WTC11 (cell line): ENCODE results near the gene DNM3. TPM values are rescaled to one million over a fixed set of nuclear protein-coding genes. Genes with fewer than 3 reads are reported as not detected.

Experiments
- ATAC-seq: fragments of 200-7000 bp; cut with Tn5 transposase; 2 replicates; pipeline ENCODE4 v1.10.0; 2021; ENCODE audit warnings: mild to moderate bottlenecking, moderate library complexity
- CTCF ChIA-PET: fragments of 300-600 bp; sonication (Branson Sonifier 250); formaldehyde crosslinking; loops from one replicate; lab custom pipeline; 2021; ENCODE audit warnings: antibody characterized with exemption; lab: Charles Lee
- POLR2A ChIA-PET: fragments of 350-600 bp; sonication (Branson Sonifier 250); formaldehyde crosslinking; loops from one replicate; lab custom pipeline; 2021; ENCODE audit warnings: antibody characterized with exemption; lab: Charles Lee
- DNase-seq: peaks from one replicate; pipeline ENCODE4 v3.0.0; 2021; ENCODE audit warnings: low spot score
- H3K27ac Mint-ChIP-seq: 2 replicates; pipeline ENCODE4 v1.8.0; 2021; ENCODE audit warnings: mixed read lengths
- H3K27me3 Mint-ChIP-seq: 2 replicates; pipeline ENCODE4 v1.8.0; 2021; ENCODE audit warnings: low read depth, mild to moderate bottlenecking, moderate library complexity, mixed read lengths
- H3K36me3 Mint-ChIP-seq: 2 replicates; pipeline ENCODE4 v1.8.0; 2021; ENCODE audit warnings: mixed read lengths
- H3K4me1 Mint-ChIP-seq: 2 replicates; pipeline ENCODE4 v1.8.0; 2022; ENCODE audit warnings: mixed read lengths
- H3K4me3 Mint-ChIP-seq: 2 replicates; pipeline ENCODE4 v1.8.0; 2021; ENCODE audit warnings: mild to moderate bottlenecking, moderate library complexity, mixed read lengths
- H3K9me3 Mint-ChIP-seq: 2 replicates; pipeline ENCODE4 v1.8.0; 2021; ENCODE audit warnings: mixed read lengths
- CBFB ChIP-seq: sonication (generic); formaldehyde crosslinking; IDR thresholded peaks from 2 replicates; pipeline ENCODE4 v1.8.1; 2022; ENCODE audit warnings: mild to moderate bottlenecking, low read depth, missing genetic modification reagents
- CREB1 ChIP-seq: sonication (generic); formaldehyde crosslinking; IDR thresholded peaks from 2 replicates; pipeline ENCODE4 v1.8.0; 2023; ENCODE audit warnings: mild to moderate bottlenecking, missing genetic modification reagents
- CREM ChIP-seq: sonication (generic); formaldehyde crosslinking; IDR thresholded peaks from 2 replicates; pipeline ENCODE4 v1.8.1; 2022; ENCODE audit warnings: mild to moderate bottlenecking, missing genetic modification reagents, moderate library complexity
- ERG ChIP-seq: fragments of 250-450 bp; sonication (Bioruptor Pico); IDR thresholded peaks from 2 replicates; pipeline ENCODE4 v1.8.0; 2021; ENCODE audit warnings: mild to moderate bottlenecking
- ETV6 ChIP-seq: sonication (generic); formaldehyde crosslinking; IDR thresholded peaks from 2 replicates; pipeline ENCODE4 v1.8.1; 2022; ENCODE audit warnings: mild to moderate bottlenecking, missing genetic modification reagents
- FOXJ3 ChIP-seq: sonication (generic); formaldehyde crosslinking; IDR thresholded peaks from 2 replicates; pipeline ENCODE4 v1.9.0; 2021; ENCODE audit warnings: missing genetic modification reagents, mild to moderate bottlenecking, borderline replicate concordance
- HMGA2 ChIP-seq: fragments of 250-450 bp; sonication (Bioruptor Pico); IDR thresholded peaks from 2 replicates; pipeline ENCODE4 v1.4.0; 2021; ENCODE audit warnings: mild to moderate bottlenecking, moderate library complexity
- HMGXB4 ChIP-seq: sonication (generic); formaldehyde crosslinking; IDR thresholded peaks from 2 replicates; pipeline ENCODE4 v1.8.1; 2023; ENCODE audit warnings: mild to moderate bottlenecking, moderate library complexity, missing genetic modification reagents
- IRF2 ChIP-seq: sonication (generic); formaldehyde crosslinking; IDR thresholded peaks from 2 replicates; pipeline ENCODE4 v1.8.0; 2022; ENCODE audit warnings: low read depth, missing genetic modification reagents, borderline replicate concordance
- JUN ChIP-seq: sonication (generic); formaldehyde crosslinking; IDR thresholded peaks from 2 replicates; pipeline ENCODE4 v1.8.0; 2023; ENCODE audit warnings: mild to moderate bottlenecking, missing genetic modification reagents
- RELA ChIP-seq: sonication (generic); formaldehyde crosslinking; IDR thresholded peaks from 2 replicates; pipeline ENCODE4 v1.8.1; 2022; ENCODE audit warnings: missing genetic modification reagents, mild to moderate bottlenecking, borderline replicate concordance
- TCF7 ChIP-seq: sonication (generic); formaldehyde crosslinking; IDR thresholded peaks from 2 replicates; pipeline ENCODE4 v1.8.0; 2022; ENCODE audit warnings: mild to moderate bottlenecking, low read depth, missing genetic modification reagents, moderate library complexity
- ZNF138 ChIP-seq: sonication (generic); formaldehyde crosslinking; conservative IDR thresholded peaks from 2 replicates; pipeline ENCODE4 v1.8.1; 2022; ENCODE audit warnings: mild to moderate bottlenecking, moderate library complexity, missing genetic modification reagents
- ZNF396 ChIP-seq: fragments of 250-450 bp; sonication (Bioruptor Pico); IDR thresholded peaks from 2 replicates; pipeline ENCODE4 v1.8.0; 2021; ENCODE audit warnings: mild to moderate bottlenecking, moderate library complexity, borderline replicate concordance
- ZNF423 ChIP-seq: fragments of 250-450 bp; sonication (Bioruptor Pico); IDR thresholded peaks from 2 replicates; pipeline ENCODE4 v2.1.2; 2022; ENCODE audit warnings: mild to moderate bottlenecking, moderate library complexity
- ZSCAN18 ChIP-seq: fragments of 250-450 bp; sonication (Bioruptor Pico); IDR thresholded peaks from 2 replicates; pipeline ENCODE4 v2.1.2; 2022; ENCODE audit warnings: mild to moderate bottlenecking, moderate library complexity
- total RNA-seq: library from RNA; stranded (reverse); gene quantifications from 3 replicates; pipeline ENCODE4 v1.2.3, GENCODE V29; 2021
- TF ChIP-seq, protein P1 (sequence below): sonication (generic); formaldehyde crosslinking; IDR thresholded peaks from 2 replicates; pipeline ENCODE4 v1.8.1; 2022; ENCODE audit warnings: missing genetic modification reagents, borderline replicate concordance
- TF ChIP-seq, protein P2 (sequence below): fragments of 200-600 bp; IDR thresholded peaks from 2 replicates; pipeline ENCODE4 v1.8.0; 2022; ENCODE audit warnings: antibody characterized with exemption
- TF ChIP-seq, protein P3 (sequence below): sonication (generic); formaldehyde crosslinking; IDR thresholded peaks from 2 replicates; pipeline ENCODE4 v1.8.0; 2023; ENCODE audit warnings: missing genetic modification reagents, mild to moderate bottlenecking, borderline replicate concordance

The DNM3 gene
- total RNA-seq, 1 experiment from 2014 or later: 1.9 TPM

DNA sequence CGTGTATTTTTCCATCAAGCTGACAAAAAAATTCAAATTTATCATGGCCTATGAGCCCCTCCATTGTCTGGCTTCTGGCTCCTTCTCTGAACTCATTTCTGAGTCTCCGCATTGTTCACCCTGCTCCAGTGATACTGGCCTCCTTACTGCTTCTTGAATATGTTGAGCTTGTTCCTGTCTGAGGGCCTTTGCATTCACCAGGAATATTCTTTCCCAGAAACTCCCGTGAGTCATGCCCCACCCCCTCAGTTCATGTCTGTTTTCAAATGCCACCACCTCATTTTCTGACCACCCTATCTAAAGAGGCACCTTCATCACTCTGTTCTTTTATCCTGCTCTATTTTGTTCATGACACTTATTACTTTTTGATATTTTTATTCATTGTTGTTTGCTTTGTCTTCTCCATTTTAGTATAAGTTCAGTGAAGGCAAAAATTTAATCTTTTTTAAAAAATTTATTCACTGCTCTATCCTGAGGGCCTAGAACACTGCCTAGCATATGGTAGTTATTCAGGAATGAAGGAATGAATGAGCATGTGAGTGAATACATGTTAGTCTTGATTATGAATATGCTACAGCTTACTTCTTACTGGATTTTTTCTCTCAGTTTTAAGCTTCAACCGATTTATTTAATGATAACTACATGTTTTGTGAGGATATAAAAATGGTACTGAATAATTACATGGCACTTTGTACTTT lies 438.8 kb downstream of the DNM3 start:
- DNase-seq (no peak), ATAC-seq (no peak)
- Mint-ChIP-seq H3K9me3 (0 out of 2 replicates have a peak, but pooled peaks cover 4% of the 10 kb centered on the region), H3K36me3 (no peaks in the 10 kb centered on the region), H3K27ac (no peak overlapping the region), H3K4me3 (no peak overlapping the region), H3K27me3 (peaks cover 19% of the 10 kb centered on the region), H3K4me1 (peaks cover 32% of the 10 kb centered on the region)
- CTCF ChIA-PET: no interaction called here
- POLR2A ChIA-PET: no interaction called here
- TF ChIP-seq ZNF423 (CRISPR knock-in tag): no peak
- TF ChIP-seq, protein P1, sequence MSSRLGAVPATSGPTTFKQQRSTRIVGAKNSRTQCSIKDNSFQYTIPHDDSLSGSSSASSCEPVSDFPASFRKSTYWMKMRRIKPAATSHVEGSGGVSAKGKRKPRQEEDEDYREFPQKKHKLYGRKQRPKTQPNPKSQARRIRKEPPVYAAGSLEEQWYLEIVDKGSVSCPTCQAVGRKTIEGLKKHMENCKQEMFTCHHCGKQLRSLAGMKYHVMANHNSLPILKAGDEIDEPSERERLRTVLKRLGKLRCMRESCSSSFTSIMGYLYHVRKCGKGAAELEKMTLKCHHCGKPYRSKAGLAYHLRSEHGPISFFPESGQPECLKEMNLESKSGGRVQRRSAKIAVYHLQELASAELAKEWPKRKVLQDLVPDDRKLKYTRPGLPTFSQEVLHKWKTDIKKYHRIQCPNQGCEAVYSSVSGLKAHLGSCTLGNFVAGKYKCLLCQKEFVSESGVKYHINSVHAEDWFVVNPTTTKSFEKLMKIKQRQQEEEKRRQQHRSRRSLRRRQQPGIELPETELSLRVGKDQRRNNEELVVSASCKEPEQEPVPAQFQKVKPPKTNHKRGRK (CRISPR knock-in tag): no peak
- TF ChIP-seq CREM (CRISPR knock-in tag): no peak
- TF ChIP-seq, protein P2, sequence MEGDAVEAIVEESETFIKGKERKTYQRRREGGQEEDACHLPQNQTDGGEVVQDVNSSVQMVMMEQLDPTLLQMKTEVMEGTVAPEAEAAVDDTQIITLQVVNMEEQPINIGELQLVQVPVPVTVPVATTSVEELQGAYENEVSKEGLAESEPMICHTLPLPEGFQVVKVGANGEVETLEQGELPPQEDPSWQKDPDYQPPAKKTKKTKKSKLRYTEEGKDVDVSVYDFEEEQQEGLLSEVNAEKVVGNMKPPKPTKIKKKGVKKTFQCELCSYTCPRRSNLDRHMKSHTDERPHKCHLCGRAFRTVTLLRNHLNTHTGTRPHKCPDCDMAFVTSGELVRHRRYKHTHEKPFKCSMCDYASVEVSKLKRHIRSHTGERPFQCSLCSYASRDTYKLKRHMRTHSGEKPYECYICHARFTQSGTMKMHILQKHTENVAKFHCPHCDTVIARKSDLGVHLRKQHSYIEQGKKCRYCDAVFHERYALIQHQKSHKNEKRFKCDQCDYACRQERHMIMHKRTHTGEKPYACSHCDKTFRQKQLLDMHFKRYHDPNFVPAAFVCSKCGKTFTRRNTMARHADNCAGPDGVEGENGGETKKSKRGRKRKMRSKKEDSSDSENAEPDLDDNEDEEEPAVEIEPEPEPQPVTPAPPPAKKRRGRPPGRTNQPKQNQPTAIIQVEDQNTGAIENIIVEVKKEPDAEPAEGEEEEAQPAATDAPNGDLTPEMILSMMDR: no peak
- TF ChIP-seq JUN (CRISPR knock-in tag): no peak
- no peak for TF ChIP-seq ETV6
- no peak for TF ChIP-seq CREB1 (CRISPR knock-in tag)
- no peak for TF ChIP-seq ERG (CRISPR knock-in tag)
- no peak for TF ChIP-seq HMGXB4 (CRISPR knock-in tag)
- no peak for TF ChIP-seq CBFB
- TF ChIP-seq ZSCAN18: no peak
- no peak for TF ChIP-seq FOXJ3 (CRISPR knock-in tag)
- no peak for TF ChIP-seq IRF2
- TF ChIP-seq ZNF396 (CRISPR knock-in tag): no peak

DNA sequence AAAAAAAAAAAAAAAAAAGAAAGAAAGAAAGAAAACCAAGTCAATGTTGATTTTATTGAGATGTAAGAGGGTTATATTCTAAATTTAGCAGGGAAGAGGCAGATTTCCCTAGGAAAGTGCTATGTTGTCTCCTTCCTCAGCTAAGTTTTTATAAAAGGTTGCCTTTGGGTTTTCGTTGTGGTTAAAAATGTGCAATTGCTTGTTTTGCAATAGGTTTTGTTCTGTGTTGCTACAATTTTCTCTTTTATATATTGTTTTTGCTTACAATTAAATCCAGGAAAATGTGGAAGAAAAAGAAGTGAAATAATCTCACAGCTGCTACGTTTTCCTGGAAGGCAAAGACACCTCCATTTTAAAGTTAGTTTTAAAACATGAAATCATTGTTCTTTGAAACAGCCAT lies 442.5 kb downstream of the DNM3 start:
- no peak for ATAC-seq
- H3K27me3 Mint-ChIP-seq: peaks cover 10% of the 10 kb centered on the region
- H3K27ac Mint-ChIP-seq: no peak overlapping the region
- peaks cover 15% of the 10 kb centered on the region for H3K4me1 Mint-ChIP-seq
- no peak for DNase-seq
- no peak overlapping the region for H3K4me3 Mint-ChIP-seq
- no peaks in the 10 kb centered on the region for H3K36me3 Mint-ChIP-seq
- ChIA-PET CTCF (no interaction called here), POLR2A (no interaction called here)
- 0 out of 2 replicates have a peak, but pooled peaks cover 4% of the 10 kb centered on the region for H3K9me3 Mint-ChIP-seq
- TF ChIP-seq TCF7 (CRISPR knock-in tag) (no peak), ZNF138 (no peak), HMGA2 (CRISPR knock-in tag) (no peak), RELA (CRISPR knock-in tag) (no peak), ZNF423 (CRISPR knock-in tag) (no peak)
- TF ChIP-seq, protein P3, sequence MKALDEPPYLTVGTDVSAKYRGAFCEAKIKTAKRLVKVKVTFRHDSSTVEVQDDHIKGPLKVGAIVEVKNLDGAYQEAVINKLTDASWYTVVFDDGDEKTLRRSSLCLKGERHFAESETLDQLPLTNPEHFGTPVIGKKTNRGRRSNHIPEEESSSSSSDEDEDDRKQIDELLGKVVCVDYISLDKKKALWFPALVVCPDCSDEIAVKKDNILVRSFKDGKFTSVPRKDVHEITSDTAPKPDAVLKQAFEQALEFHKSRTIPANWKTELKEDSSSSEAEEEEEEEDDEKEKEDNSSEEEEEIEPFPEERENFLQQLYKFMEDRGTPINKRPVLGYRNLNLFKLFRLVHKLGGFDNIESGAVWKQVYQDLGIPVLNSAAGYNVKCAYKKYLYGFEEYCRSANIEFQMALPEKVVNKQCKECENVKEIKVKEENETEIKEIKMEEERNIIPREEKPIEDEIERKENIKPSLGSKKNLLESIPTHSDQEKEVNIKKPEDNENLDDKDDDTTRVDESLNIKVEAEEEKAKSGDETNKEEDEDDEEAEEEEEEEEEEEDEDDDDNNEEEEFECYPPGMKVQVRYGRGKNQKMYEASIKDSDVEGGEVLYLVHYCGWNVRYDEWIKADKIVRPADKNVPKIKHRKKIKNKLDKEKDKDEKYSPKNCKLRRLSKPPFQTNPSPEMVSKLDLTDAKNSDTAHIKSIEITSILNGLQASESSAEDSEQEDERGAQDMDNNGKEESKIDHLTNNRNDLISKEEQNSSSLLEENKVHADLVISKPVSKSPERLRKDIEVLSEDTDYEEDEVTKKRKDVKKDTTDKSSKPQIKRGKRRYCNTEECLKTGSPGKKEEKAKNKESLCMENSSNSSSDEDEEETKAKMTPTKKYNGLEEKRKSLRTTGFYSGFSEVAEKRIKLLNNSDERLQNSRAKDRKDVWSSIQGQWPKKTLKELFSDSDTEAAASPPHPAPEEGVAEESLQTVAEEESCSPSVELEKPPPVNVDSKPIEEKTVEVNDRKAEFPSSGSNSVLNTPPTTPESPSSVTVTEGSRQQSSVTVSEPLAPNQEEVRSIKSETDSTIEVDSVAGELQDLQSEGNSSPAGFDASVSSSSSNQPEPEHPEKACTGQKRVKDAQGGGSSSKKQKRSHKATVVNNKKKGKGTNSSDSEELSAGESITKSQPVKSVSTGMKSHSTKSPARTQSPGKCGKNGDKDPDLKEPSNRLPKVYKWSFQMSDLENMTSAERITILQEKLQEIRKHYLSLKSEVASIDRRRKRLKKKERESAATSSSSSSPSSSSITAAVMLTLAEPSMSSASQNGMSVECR (CRISPR knock-in tag): no peak
- TF ChIP-seq, protein P2: no peak
